Ectodermal cell (in vitro differentiated cells): Measurements from ENCODE around the gene PERM1.

ENCODE experiments used
- H3K27ac ChIP-seq: 2 replicates; pipeline ENCODE4 v1.7.0; 2013; ENCODE audit warnings: mild to moderate bottlenecking, low read depth, low read length; ENCODE audit not compliant: insufficient read depth, poor library complexity, severe bottlenecking
- H3K27me3 ChIP-seq: 2 replicates; pipeline ENCODE4 v1.7.0; 2013; ENCODE audit warnings: mild to moderate bottlenecking, low read length; ENCODE audit not compliant: insufficient read depth, control insufficient read depth, poor library complexity, severe bottlenecking
- H3K36me3 ChIP-seq: one replicate; pipeline ENCODE4 v1.7.0; 2013; ENCODE audit warnings: low read length; ENCODE audit not compliant: control insufficient read depth, insufficient read depth
- H3K4me1 ChIP-seq: one replicate; pipeline ENCODE4 v1.7.0; 2013; ENCODE audit warnings: low read length; ENCODE audit not compliant: control insufficient read depth, insufficient read depth
- H3K4me3 ChIP-seq: 2 replicates; pipeline ENCODE4 v1.7.0; 2013; ENCODE audit warnings: low read depth, low read length, control low read depth; ENCODE audit not compliant: insufficient read depth
- H3K9me3 ChIP-seq: 2 replicates; pipeline ENCODE4 v1.7.0; 2013; ENCODE audit warnings: mild to moderate bottlenecking, low read length, moderate library complexity; ENCODE audit not compliant: control insufficient read depth
- WGBS, 2 experiments: methylation state at CpG; one replicate each; pipeline ENCODE4 v1.1.7; 2013; ENCODE audit warnings: missing lambda C conversion rate in 2 of 2; 5-methylcytosine and 5-hydroxymethylcytosine counted together

Gene PERM1

DNA sequence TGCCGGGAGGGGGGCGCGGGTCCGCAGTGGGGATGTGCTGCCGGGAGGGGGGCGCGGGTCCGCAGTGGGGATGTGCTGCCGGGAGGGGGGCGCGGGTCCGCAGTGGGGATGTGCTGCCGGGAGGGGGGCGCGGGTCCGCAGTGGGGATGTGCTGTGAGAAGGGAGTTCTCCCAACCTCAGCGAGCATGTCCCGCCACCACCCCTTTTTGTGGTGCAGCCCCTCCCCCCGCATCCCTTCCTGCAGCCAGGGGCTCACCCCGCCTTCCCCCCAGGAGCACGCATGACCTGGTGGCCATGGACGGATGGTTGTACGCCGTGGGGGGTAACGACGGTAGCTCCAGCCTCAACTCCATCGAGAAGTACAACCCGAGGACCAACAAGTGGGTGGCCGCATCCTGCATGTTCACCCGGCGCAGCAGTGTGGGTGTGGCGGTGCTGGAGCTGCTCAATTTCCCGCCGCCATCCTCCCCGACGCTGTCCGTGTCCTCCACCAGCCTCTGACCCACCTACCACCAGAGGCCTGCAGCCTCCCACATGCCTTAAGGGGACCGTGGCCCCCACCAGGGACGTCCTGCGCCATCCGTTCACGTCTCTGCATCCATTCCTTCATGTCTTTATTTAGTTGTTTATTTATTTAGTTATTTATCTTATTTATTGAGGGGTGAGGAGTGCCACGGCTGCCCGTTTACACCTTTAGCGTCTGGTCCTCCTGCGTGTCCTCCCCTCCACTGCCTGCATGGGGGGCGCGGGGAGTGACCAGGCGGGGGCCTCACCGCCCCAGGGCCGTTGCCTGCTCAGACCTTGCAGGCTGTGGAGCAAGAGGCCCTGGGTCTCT is 17.0 kb downstream of the PERM1 start:
- Histone ChIP-seq H3K4me1 (peaks cover 9% of the 10 kb centered on the region), H3K27ac (no peak overlapping the region), H3K9me3 (no peaks in the 10 kb centered on the region), H3K4me3 (no peak overlapping the region), H3K36me3 (peaks cover 5% of the 10 kb centered on the region), H3K27me3 (peaks cover 64% of the 10 kb centered on the region)
- WGBS, 2 experiments: 95% methylated on average over 39 to 41 of the region's 51 CpGs

GRCh38 chr1:963746-964525 is 18.0 kb downstream of the PERM1 start:
- Histone ChIP-seq H3K27ac (no peak overlapping the region), H3K9me3 (no peaks in the 10 kb centered on the region), H3K27me3 (peaks cover 62% of the 10 kb centered on the region), H3K4me3 (no peak overlapping the region), H3K4me1 (peaks cover 9% of the 10 kb centered on the region), H3K36me3 (peaks cover 5% of the 10 kb centered on the region)
- 95% methylated on average over 47 of the region's 47 CpGs for WGBS, 2 experiments

GRCh38 chr1:963301-963651 is 18.6 kb downstream of the PERM1 start:
- Histone ChIP-seq H3K9me3 (no peaks in the 10 kb centered on the region), H3K36me3 (peaks cover 5% of the 10 kb centered on the region), H3K27ac (no peak overlapping the region), H3K4me1 (peaks cover 9% of the 10 kb centered on the region), H3K27me3 (peaks cover 56% of the 10 kb centered on the region), H3K4me3 (no peak overlapping the region)
- WGBS, 2 experiments: 95 to 96% methylated on average over 16 of the region's 16 CpGs

DNA sequence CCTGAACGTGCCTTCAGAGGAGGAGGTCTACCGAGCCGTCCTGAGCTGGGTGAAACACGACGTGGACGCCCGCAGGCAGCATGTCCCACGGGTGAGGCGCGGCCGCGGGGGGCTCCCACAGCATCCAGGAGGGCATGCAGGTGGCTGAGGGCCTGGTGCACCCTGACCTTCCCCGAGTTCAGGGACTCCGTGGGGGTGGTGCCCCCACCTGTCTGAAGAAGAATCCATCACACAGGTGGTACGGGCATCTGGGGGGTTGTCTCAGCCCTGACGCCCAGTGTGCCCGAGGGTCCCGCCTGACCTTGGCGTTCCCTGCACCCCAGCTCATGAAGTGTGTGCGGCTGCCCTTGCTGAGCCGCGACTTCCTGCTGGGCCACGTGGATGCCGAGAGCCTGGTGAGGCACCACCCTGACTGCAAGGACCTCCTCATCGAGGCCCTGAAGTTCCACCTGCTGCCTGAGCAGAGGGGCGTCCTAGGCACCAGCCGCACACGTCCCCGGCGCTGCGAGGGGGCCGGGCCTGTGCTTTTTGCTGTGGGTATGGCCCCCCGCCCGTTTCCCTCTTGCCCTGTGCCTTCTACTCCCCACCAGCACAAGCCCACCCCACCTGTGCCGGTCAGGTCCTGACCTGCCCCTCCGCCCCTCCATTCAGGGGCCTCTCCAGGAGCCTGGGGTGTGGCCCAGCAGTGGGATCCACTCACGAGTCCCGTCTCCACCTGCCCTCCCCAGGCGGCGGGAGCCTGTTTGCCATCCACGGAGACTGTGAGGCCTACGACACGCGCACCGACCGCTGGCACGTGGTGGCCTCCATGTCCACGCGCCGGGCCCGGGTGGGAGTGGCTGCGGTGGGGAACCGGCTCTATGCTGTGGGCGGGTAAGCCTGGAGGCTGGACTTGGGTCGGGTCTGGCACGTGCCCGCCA is 19.3 kb downstream of the PERM1 start:
- peaks cover 9% of the 10 kb centered on the region for H3K4me1 ChIP-seq
- peaks cover 49% of the 10 kb centered on the region for H3K27me3 ChIP-seq
- H3K27ac ChIP-seq: no peak overlapping the region
- no peak overlapping the region for H3K4me3 ChIP-seq
- WGBS, 2 experiments: 96% methylated on average over 57 of the region's 57 CpGs
- peaks cover 5% of the 10 kb centered on the region for H3K36me3 ChIP-seq
- no peaks in the 10 kb centered on the region for H3K9me3 ChIP-seq

DNA sequence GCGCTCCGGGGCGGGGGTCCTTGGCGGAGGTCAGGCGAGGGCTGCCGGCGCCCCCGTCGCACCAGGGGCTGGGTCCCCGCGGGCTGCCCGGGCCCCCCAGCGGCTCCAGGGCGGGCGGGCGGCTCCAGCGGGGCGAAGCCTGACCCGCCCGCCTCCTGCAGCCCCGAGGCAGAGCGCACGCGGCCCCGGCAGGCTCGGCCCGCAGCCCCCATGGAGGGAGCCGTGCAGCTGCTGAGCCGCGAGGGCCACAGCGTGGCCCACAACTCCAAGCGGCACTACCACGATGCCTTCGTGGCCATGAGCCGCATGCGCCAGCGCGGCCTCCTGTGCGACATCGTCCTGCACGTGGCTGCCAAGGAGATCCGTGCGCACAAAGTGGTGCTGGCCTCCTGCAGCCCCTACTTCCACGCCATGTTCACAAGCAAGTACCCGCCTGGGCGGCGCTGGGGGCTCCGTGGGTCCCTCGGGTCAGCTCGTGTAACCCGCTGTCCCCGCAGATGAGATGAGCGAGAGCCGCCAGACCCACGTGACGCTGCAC is 20.7 kb downstream of the PERM1 start:
- Histone ChIP-seq H3K4me3 (peak overlapping the region; percentile 66), H3K4me1 (peaks cover 1% of the 10 kb centered on the region), H3K36me3 (peaks cover 5% of the 10 kb centered on the region), H3K9me3 (no peaks in the 10 kb centered on the region), H3K27me3 (peaks cover 35% of the 10 kb centered on the region), H3K27ac (no peak overlapping the region)
- 33% methylated on average over 56 of the region's 56 CpGs for WGBS, 2 experiments

GRCh38 chr1:960363-961131 is 21.3 kb downstream of the PERM1 start, which contains the start of gene KLHL17:
Gene KLHL17, plus strand, starts transcription at chr1:960584. Its CDS starts 110 bp downstream, at chr1:960694.
- Histone ChIP-seq H3K9me3 (no peaks in the 10 kb centered on the region), H3K4me3 (peak within 1 kb of the TSS; percentile 100), H3K4me1 (no peaks in the 10 kb centered on the region), H3K27ac (no peak within 1 kb of the TSS), H3K36me3 (peaks cover 10% of the 10 kb centered on the region), H3K27me3 (peaks cover 28% of the 10 kb centered on the region)
- WGBS, 2 experiments: 1% methylated on average over 109 of the region's 109 CpGs

GRCh38 chr1:959731-960362 is 22.0 kb downstream of the PERM1 start:
- H3K27ac ChIP-seq: no peak overlapping the region
- WGBS, 2 experiments: 44 to 45% methylated on average over 57 of the region's 57 CpGs
- peaks cover 17% of the 10 kb centered on the region for H3K36me3 ChIP-seq
- H3K9me3 ChIP-seq: no peaks in the 10 kb centered on the region
- peaks cover 23% of the 10 kb centered on the region for H3K27me3 ChIP-seq
- peak overlapping the region; percentile 66 for H3K4me3 ChIP-seq
- H3K4me1 ChIP-seq: no peaks in the 10 kb centered on the region

- H3K9me3 ChIP-seq: no peaks in the 10 kb centered on the region
- H3K27me3 ChIP-seq: peaks cover 23% of the 10 kb centered on the region
- H3K36me3 ChIP-seq: peaks cover 25% of the 10 kb centered on the region
- no peaks in the 10 kb centered on the region for H3K4me1 ChIP-seq
- 6 to 7% methylated on average over 101 of the region's 101 CpGs for WGBS, 2 experiments
- H3K27ac ChIP-seq: no peak within 1 kb of the TSS
- H3K4me3 ChIP-seq: peak within 1 kb of the TSS; percentile 100
These were observed 22.8 kb downstream of the PERM1 start, which contains the start of gene NOC2L for GRCh38 chr1:958823-959730. Gene NOC2L, minus strand, starts transcription at chr1:959256. Its CDS starts 16 bp downstream, at chr1:959240.
